Stimulated activated CD4-positive, alpha-beta T cell treated with anti-CD3 and anti-CD28 coated beads, TNF-alpha, amount 100 ng/mL, for 48 hours (primary cell): Measurements from ENCODE around the gene RIT2.

Experiments
- DNase-seq, 3 donors: peaks; one replicate each; pipeline ENCODE4 v3.0.0-alpha.2; 2020; ENCODE audit warnings: low read depth in 3 of 3

The RIT2 gene

GRCh38 chr18:43081396-43081795 lies 34.1 kb downstream of the RIT2 start:
- no peak for DNase-seq

GRCh38 chr18:43080671-43081070 lies 34.8 kb downstream of the RIT2 start:
- no peak for DNase-seq

- no peak for DNase-seq
These were observed 36.1 kb downstream of the RIT2 start for GRCh38 chr18:43079422-43079821.

DNA sequence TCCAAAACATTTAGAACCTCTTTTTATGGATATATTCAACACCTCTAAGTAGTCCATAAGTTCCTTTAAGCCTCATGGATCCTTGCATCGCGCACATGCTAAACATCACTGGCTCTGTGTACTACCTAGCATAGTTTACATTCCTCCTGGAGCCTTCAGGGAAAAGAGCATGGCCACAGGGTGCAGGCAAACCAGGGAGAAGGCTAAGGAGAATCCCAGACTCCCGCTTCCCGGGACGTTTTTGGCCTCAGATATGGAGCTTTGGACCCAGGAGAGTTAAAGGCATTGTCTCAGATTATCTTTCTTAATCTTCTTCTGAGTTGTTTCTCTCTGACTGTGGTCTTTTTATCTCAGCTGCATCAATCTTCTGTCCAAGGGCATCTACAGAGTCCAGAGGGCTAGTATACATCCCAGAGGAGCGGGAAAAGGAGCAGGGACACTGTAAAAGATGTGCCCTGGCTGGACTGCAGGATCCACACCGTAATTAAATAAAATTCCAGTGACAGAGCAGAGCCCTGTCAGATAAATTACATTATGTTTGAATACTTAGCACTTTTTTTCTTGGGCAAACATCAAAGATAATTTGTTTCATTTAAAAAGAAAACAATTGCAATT lies 36.9 kb downstream of the RIT2 start:
- no peak for DNase-seq

GRCh38 chr18:43077510-43078308 lies 37.8 kb downstream of the RIT2 start:
- DNase-seq: no peak

- no peak for DNase-seq
These were observed 41.7 kb downstream of the RIT2 start for GRCh38 chr18:43073771-43074170.

- no peak for DNase-seq
These were observed 46.7 kb downstream of the RIT2 start for GRCh38 chr18:43068781-43069180.

DNA sequence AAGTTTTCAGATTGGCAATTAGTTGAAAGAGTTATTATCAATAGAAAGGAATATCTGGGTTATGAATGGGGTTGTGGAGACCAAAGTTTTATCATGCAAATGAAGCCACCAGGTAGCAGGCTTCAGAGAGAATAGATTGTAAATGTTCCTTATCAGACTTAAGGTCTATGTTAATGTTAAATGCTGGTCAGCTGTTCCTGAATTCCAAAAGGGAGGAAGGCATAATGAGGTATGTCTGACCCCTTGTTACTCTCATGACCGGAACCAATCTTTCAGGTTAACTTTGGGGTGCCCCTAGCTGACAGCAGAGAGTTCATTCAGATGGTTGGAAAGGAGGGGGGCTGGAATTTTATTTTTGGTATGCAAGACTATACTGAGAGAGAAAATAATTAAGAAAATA lies 47.9 kb downstream of the RIT2 start:
- no peak for DNase-seq

DNA sequence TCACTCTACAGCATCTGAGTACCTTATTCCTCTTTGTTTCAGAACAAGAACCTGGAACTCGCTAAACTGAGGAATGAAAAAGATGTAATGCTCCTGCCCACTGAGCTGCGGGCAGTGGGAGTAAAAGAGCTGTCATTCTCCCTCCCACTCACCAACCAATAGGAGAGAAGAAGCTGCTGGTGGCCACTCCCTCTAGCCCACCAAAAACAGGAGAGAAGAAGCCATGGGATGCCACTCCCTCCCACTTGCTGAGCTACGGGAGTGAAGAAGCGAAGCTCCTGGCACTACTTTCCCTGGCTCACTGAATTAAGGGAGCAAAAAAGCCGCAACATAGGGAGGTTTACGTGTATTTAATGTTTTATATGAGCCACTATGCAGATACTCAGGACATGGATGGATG lies 53.7 kb downstream of the RIT2 start:
- no peak for DNase-seq

- no peak for DNase-seq
These were observed 54.2 kb downstream of the RIT2 start for GRCh38 chr18:43061318-43061717.

DNA sequence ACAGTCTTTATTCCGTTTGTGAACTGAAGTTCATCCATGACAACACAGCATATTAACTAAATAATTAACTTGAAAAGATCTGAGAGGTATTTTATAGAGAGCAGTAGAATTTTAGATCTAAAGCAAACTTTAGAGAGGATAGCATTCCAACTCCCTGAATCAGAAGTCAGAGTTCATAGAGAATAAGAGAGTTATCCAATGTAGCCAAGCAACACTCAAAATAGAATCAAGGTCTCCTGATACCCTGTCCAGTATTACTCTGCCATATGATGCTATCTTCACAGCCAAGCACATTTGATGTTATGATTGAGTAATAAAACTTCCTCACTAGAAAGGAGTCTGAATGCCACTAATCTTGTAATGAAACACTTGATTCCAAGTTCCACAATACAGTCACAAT lies 55.5 kb downstream of the RIT2 start:
- DNase-seq: no peak

GRCh38 chr18:43054815-43055519 lies 60.5 kb downstream of the RIT2 start:
- no peak for DNase-seq

DNA sequence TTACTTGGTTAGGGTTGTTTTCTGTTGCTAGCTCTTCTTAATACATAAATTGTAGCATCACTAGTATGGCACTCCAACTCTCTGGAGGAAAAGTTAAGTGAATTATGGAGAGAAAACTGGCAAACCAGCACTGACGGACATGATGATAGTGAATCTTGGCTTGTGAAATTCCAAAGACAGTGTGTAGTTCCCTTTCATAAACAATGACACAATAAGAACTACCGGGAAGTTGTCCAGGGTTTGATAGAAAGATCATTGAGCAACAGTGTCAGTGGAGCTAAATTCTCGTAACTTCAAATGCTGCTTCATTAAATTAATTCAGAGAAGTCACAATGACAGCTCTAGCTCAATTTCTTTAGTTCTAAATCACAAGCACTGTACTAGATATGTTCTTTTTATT lies 66.5 kb downstream of the RIT2 start:
- no peak for DNase-seq

GRCh38 chr18:43046322-43046721 lies 69.2 kb downstream of the RIT2 start:
- DNase-seq: no peak

DNA sequence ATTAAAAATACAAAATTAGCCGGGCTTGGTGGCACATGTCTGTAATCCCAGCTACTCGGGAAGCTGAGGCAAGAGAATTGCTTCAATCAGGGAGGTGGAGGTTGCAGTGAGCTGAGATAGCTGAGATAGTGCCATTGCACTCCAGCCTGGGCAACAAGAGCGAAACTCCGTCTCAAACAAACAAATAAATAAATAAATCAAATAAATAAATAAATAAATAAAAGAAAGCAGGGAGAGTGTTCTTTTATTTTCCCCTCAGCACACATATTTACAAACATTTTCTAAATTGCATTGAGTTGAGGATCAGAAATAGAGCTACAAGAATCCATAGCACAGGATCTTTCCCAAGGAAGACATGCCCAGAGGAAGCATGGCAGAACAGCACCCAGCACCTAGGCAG lies 71.9 kb downstream of the RIT2 start:
- DNase-seq: no peak

DNA sequence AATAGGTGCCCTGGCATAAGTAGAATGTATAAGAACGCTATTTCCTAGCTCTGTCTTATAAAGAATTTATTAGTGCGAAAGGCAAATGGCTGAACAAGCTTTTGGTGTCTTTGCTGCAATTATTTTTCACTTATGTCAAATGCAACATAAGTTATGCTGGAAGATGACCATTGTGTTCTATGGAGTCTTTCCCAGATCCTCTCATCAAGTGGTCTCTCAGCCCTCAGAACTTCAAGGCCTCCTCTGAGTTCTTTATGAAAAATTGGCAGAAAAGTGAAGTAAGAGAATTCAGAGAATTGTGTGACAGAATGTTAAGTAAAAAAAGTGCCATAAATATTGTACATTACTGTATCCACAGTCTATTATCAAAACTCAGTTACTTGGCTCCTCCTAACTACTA lies 75.2 kb downstream of the RIT2 start:
- DNase-seq: no peak

GRCh38 chr18:43034683-43035500 lies 80.6 kb downstream of the RIT2 start:
- DNase-seq: no peak

- no peak for DNase-seq
These were observed 84.3 kb downstream of the RIT2 start for GRCh38 chr18:43031169-43031568.

DNA sequence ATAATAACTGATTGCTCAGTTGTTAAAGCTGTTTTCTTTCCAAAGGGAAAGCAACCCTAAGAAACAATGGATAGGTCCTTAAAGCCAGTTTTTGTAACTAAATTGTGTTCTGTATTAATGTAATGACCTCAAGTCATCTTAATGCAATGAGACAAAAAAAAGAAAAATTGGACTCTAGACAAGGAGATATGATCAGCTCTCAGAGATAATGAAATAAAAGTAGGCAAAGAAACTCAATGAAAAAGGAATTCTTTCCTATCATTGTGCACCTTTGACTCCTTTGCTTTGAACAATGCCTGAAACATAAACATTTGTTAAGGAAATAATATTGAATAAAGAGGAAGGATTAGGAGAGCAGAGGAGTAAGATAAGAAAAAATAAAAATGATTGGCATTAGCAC lies 86.1 kb downstream of the RIT2 start:
- no peak for DNase-seq

DNA sequence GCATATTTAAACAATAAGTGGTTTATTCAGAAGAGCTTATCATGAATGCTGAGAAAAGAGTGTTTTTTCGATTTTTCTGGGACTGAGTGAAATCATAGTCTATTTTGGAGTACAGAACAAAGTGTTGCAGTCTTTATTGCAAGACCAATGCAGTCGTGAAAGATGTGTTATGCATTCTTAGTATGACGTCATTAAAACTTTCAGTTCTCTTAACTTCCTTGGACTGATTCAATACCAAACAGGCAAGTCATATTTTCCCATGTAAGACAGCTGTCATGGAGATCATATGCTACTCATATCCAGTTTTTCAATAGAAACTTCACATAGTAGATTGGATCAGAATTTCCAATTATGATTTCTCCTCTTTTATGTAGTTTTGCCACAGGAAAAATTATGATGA lies 92.6 kb downstream of the RIT2 start:
- DNase-seq: no peak

- DNase-seq: no peak
These were observed 97.9 kb downstream of the RIT2 start for GRCh38 chr18:43017622-43018021.

- no peak for DNase-seq
These were observed 102.0 kb downstream of the RIT2 start for GRCh38 chr18:43013486-43013885.
